Gastroesophageal sphincter (tissue), 4 donors: Measurements from ENCODE around the gene GIPC2. TPM values are rescaled to one million over a fixed set of nuclear protein-coding genes. Genes with fewer than 3 reads are reported as not detected.

Experiments used
- ATAC-seq: fragments of 150-250 bp; one replicate; pipeline ENCODE4 v1.9.1; 2016; ENCODE audit warnings: mild to moderate bottlenecking, moderate library complexity
- H3K27ac ChIP-seq, 4 donors: fragments of 200-600 bp; sonication (generic) in 3 of 4; 1 replicate in 3 of 4; 2 replicates in 1 of 4; pipeline ENCODE4 v1.5.1; 2016 to 2019
- H3K27me3 ChIP-seq: fragments of 200-600 bp; sonication (generic); one replicate; pipeline ENCODE4 v1.5.1; 2019
- H3K36me3 ChIP-seq, 2 donors: fragments of 200-600 bp; sonication (generic); one replicate each; pipeline ENCODE4 v1.5.1; 2019; ENCODE audit warnings: control low read depth in 1 of 2
- H3K4me1 ChIP-seq, 3 donors: fragments of 200-600 bp; sonication (generic); 1 replicate in 2 of 3; 2 replicates in 1 of 3; pipeline ENCODE4 v1.5.1; 2016 to 2019; ENCODE audit warnings: control low read depth in 2 of 3
- H3K4me3 ChIP-seq, 2 donors: fragments of 200-600 bp; sonication (generic); one replicate each; pipeline ENCODE4 v1.5.1; 2019; ENCODE audit warnings: mild to moderate bottlenecking in 1 of 2, moderate library complexity in 1 of 2
- H3K9me3 ChIP-seq, 3 donors: fragments of 200-600 bp; sonication (generic); one replicate each; pipeline ENCODE4 v1.5.1; 2017 to 2019; ENCODE audit warnings: control low read depth in 2 of 3
- CTCF ChIP-seq, 4 experiments: fragments of 200-600 bp in 2 of 4; fragments of 450-650 bp in 2 of 4; sonication (generic) in 1 of 4; IDR thresholded peaks; one replicate each; pipeline ENCODE4 v1.5.1; 2017 to 2019; ENCODE audit warnings: antibody characterized with exemption in 4 of 4, mild to moderate bottlenecking in 2 of 4, moderate library complexity in 2 of 4
- EP300 ChIP-seq: sonication (generic); formaldehyde crosslinking; IDR thresholded peaks from one replicate; pipeline ENCODE4 v1.6.1; 2017; ENCODE audit warnings: antibody characterized with exemption, mild to moderate bottlenecking
- POLR2A ChIP-seq, 2 donors: fragments of 450-650 bp; IDR thresholded peaks; one replicate each; pipeline ENCODE4 v1.6.1; 2017; ENCODE audit warnings: antibody characterized with exemption in 2 of 2, mild to moderate bottlenecking in 2 of 2, moderate library complexity in 1 of 2
- POLR2AphosphoS5 ChIP-seq: sonication (generic); formaldehyde crosslinking; IDR thresholded peaks from one replicate; pipeline ENCODE4 v1.6.1; 2017; ENCODE audit warnings: antibody characterized with exemption
- WGBS, 2 donors: methylation state at CpG; one replicate each; pipeline ENCODE4 v1.1.5; 2018; ENCODE audit warnings: low coverage in 1 of 2; 5-methylcytosine and 5-hydroxymethylcytosine counted together
- total RNA-seq, 4 donors: library from RNA; depleted of rRNA; stranded (reverse); fragments of >200 nt; gene quantifications; one replicate each; pipeline ENCODE4 v1.1.0, GENCODE V29; 2016

GIPC2 gene
- total RNA-seq, 4 donors from 2014 or later = 2.2 to 9.0 (median 5.5) TPM

- no peak for ATAC-seq
- no peaks in the 10 kb centered on the region for H3K27me3 ChIP-seq
- H3K27ac ChIP-seq = peak overlapping the region in 3 of 4 donors; percentile 32 to 72 (median 59)
- 65 to 69% methylated on average over 2 of the region's 2 CpGs for WGBS, 2 donors
- H3K4me1 ChIP-seq = peaks cover 0 to 16% (median 3%) of the 10 kb centered on the region in 3 donors
- H3K9me3 ChIP-seq = no peaks in the 10 kb centered on the region
- no peak overlapping the region for H3K4me3 ChIP-seq
- TF ChIP-seq POLR2AphosphoS5 (no peak), EP300 (no peak), CTCF (IDR thresholded peaks at IDR 0.05) (no peak), POLR2A (IDR thresholded peaks at IDR 0.05) (no peak)
- H3K36me3 ChIP-seq = no peaks in the 10 kb centered on the region
Measured at GRCh38 chr1:78095593-78095992, 49.8 kb downstream of the GIPC2 start.

DNA sequence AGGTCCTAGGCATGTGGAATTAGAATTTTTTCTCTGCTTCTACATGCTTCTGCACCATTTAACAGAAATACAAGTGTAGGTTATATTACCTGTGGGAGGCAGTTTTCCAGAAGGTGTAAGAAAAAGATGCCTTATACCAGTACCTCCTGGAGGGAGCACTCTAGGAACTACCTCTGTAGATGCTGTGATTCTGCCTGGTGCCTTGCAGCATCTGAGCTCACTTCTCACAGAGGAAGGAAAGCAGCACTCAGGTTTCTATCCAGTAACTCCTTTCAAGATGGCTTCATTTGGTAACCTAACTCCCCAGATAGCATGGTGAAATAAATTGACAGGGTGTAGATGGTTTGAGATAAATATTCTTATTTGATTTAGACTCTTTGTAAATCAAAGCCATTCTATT lies 50.3 kb downstream of the GIPC2 start:
- no peaks in the 10 kb centered on the region for H3K36me3 ChIP-seq
- H3K4me3 ChIP-seq = no peak overlapping the region
- H3K9me3 ChIP-seq = no peaks in the 10 kb centered on the region
- no peak for ATAC-seq
- peak overlapping the region in 3 of 4 donors; percentile 32 to 72 (median 59) for H3K27ac ChIP-seq
- H3K4me1 ChIP-seq = peaks cover 0 to 16% (median 3%) of the 10 kb centered on the region in 3 donors
- no peaks in the 10 kb centered on the region for H3K27me3 ChIP-seq
- no peak for TF ChIP-seq CTCF (IDR thresholded peaks at IDR 0.05)
- no peak for TF ChIP-seq POLR2A (IDR thresholded peaks at IDR 0.05)
- TF ChIP-seq POLR2AphosphoS5 = no peak
- TF ChIP-seq EP300 = no peak

- no peaks in the 10 kb centered on the region for H3K27me3 ChIP-seq
- WGBS, 2 donors = 64 to 67% methylated on average over 1 of the region's 1 CpG
- no peaks in the 10 kb centered on the region for H3K36me3 ChIP-seq
- no peak for TF ChIP-seq CTCF (IDR thresholded peaks at IDR 0.05)
- TF ChIP-seq POLR2A (IDR thresholded peaks at IDR 0.05) = no peak
- no peak for TF ChIP-seq POLR2AphosphoS5
- peaks cover 0 to 16% (median 3%) of the 10 kb centered on the region in 3 donors for H3K4me1 ChIP-seq
- no peak overlapping the region for H3K4me3 ChIP-seq
- H3K27ac ChIP-seq = peak overlapping the region in 1 of 4 donors; percentile 2
- H3K9me3 ChIP-seq = no peaks in the 10 kb centered on the region
- no peak for ATAC-seq
Measured at GRCh38 chr1:78096976-78097375, 51.2 kb downstream of the GIPC2 start.

DNA sequence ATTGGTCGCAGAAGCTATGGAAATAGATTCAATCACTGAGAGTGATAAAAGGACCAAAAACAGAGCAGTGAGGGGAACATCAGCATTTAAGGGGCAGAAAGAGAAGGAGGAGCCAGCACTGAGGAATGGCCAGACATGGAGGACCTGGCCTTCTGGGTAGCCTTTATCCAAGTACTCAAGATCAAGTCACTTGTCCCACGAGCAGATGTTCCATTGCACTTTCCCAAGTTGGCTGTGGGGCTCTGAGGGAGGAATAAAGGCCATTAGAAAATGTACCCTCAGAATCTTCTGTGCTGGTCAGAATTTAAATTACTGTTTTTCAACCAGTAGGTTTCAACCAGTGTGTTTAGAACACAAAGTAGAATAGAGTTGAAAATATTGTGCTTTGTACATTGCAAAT lies 55.3 kb downstream of the GIPC2 start:
- no peak overlapping the region for H3K4me3 ChIP-seq
- peaks cover 0 to 9% (median 0%) of the 10 kb centered on the region in 3 donors for H3K4me1 ChIP-seq
- 82 to 83% methylated on average over 2 of the region's 2 CpGs for WGBS, 2 donors
- ATAC-seq = no peak
- no peaks in the 10 kb centered on the region for H3K36me3 ChIP-seq
- no peaks in the 10 kb centered on the region for H3K27me3 ChIP-seq
- H3K27ac ChIP-seq = peak overlapping the region in 1 of 4 donors; percentile 23
- no peaks in the 10 kb centered on the region for H3K9me3 ChIP-seq
- TF ChIP-seq EP300 (no peak), POLR2A (IDR thresholded peaks at IDR 0.05) (no peak), CTCF (IDR thresholded peaks at IDR 0.05) (no peak), POLR2AphosphoS5 (no peak)

DNA sequence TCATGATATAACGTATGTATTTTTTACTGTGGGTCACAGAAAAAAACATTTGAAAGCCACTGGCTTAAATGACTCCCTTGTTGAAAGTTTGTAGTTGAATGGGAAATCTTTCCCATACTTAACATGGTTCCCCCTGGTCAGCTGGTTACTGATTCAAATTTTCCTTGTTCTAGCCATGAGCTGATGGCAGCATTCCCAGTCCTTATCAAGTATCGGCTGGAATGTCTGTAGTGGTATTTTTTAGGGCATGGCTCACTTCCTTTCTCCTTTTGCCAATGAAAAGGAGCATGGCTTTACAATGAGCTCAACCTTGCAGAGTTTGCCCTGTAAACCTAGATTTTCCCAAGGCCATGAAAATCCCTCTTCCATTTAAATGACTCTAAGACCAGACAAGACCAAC lies 55.7 kb downstream of the GIPC2 start:
- peaks cover 0 to 4% (median 0%) of the 10 kb centered on the region in 3 donors for H3K4me1 ChIP-seq
- ATAC-seq = peak; percentile 62
- 16 to 38% methylated on average over 2 of the region's 2 CpGs for WGBS, 2 donors

More for the DNA sequence above, 55.7 kb downstream of the GIPC2 start:
- Histone ChIP-seq H3K36me3 (no peaks in the 10 kb centered on the region), H3K4me3 (no peak overlapping the region), H3K27me3 (no peaks in the 10 kb centered on the region), H3K9me3 (no peaks in the 10 kb centered on the region), H3K27ac (peak overlapping the region in 2 of 4 donors; percentile 23 to 30)
- TF ChIP-seq POLR2A (IDR thresholded peaks at IDR 0.05) = no peak
- TF ChIP-seq CTCF (IDR thresholded peaks at IDR 0.05) = no peak
- TF ChIP-seq EP300 = no peak
- TF ChIP-seq POLR2AphosphoS5 = no peak
